Left renal cortex interstitium (tissue), 4 donors: ENCODE measurements around the gene ZNF263. TPM values are rescaled to one million over a fixed set of nuclear protein-coding genes. Genes with fewer than 3 reads are reported as not detected.
A peak's percentile ranks its signal among the peaks of the same experiment; 100 is the strongest.

Experiments
- DNase-seq, 4 donors: peaks; one replicate each; pipeline ENCODE4 v3.0.0-alpha.2; 2013; ENCODE audit warnings: low read depth in 4 of 4, low spot score in 2 of 4, missing footprints in 1 of 4
- polyA plus RNA-seq, 4 donors: library from polyadenylated mRNA; unstranded; fragments of 120-200 nt; gene quantifications; one replicate each; pipeline ENCODE4 v1.2.1, GENCODE V29; 2013; ENCODE audit not compliant: insufficient read length in 4 of 4

Gene ZNF263
- 10 to 100 TPM; 42.5 to 53.0 (median 48.0) TPM for polyA plus RNA-seq

DNA sequence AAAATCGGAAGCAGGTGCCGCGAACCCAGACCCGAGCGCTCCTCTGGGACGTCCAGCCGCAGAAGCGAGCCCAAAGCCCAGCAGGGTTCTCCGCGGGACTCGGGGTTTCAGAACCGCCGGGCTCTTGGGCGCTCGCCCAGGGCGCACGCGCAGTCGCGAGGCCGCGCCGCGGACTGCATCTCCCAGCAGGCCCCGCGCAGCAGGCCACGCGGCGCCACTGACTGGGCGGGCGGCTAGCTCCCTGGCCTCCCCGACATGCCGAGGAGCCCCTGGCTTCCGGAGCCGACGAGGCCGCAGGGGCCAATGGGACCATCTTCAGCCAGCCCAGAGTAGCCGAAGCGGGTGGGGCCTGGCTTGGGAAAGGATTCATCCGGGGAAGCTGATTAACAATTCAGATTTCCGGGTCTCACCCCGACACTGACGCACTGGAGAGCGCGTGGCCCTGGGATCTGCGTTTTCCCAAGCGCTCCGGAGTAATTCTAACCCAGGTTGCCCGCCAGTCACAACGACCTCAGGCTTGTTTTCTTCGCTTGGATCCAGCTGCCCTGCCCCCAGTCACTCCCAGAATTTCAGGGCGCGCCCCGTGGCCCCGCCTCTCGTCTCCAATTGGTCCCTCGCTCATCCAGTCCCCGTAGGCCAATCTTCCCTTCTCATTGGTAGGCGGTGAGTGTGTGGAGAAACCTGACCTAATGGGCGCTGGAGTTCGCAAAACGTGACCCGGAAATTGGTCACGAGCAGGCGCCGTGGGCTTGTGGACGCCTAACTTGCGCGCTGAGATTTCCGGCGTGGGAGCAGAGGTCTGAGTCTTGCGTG, at the start of gene ZNF263:
ZNF263 (plus strand) TSS at position 762 of the 813 bp plus-strand sequence. CDS start 328 bp downstream, outside the sequence.
- DNase-seq, result peak; percentile 92 to 96 (median 95)

DNA sequence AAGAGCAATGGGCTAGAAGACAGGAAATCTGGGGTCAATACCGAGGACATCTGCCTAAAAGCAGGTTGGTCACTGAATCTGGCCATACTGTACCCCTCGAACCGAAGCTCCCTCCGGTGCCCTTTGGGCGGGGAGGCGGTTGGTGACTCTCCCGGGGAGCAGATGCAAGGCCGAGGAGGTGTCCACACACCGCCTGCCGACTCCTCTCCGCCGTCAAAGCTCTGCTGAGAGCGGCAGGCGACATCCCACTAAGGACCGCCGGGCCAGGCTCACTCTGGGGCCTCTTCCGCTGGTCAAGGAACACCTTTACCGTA, 48.8 kb upstream of the ZNF263 start:
- DNase-seq, result no peak

GRCh38 chr16:3234857-3235561, 48.3 kb upstream of the ZNF263 start, which contains the start of gene ZNF200:
Gene ZNF200, minus strand, starts transcription at chr16:3235158. Its CDS starts 1,403 bp downstream, at chr16:3233755.
- DNase-seq, result peak; percentile 88 to 95 (median 91)

DNA sequence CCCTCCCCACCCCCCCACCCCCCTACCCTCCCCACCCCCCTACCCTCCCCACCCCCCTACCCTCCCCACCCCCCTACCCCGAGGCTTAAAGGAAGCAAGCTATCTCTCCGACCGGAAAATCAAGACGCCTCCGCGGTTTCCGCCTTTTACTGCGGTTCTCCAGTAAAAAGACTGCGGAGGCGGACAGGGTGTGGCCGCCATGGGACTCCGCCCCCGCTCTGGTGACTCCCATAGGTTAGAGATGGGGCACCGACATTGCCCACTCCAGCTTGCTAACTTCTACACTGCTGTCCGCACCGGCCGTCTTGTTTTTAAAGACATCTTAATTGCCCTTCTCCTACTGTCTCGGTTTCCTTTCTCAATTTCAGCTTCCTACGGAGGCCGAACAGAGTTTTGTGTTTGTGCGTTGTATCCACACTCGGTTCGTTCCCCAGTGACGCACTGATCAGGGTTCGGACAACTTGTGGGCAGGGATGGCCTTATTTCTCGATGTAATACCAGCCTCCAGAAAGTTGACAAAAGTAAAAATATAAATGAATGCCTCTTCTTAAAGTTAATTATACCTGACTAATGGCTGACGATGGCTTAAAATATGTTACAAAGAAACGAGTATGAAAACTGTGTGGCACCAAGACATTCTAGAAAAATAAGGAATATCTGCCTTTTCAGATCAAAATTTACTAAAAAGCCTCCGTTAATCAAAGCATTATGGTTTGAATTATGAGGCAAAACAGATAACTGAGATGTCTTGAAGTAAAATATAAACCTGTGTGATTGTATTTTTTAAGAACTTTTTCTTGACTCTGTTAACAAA, 47.2 kb upstream of the ZNF263 start:
- no peak for DNase-seq

- no peak for DNase-seq
Observed at GRCh38 chr16:3241761-3242160, 41.5 kb upstream of the ZNF263 start.

DNA sequence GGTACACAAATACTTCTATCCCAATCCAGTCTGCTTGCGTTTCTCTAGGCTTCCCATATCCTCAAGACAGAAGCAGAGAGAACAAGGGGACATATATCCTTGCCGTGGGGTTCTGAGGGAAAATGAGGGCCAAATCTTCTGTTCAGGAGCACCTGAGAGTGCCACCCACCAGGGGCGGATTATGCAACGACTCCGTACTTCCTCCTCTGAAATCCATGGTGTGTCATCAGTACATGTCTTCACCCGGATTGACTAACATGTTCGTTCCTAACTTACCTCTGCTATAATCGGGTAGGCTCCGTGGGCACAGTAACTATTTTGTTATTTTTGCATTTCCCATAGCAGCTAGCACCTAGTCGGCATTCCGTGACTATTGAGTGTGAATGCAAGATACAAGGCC, 40.6 kb upstream of the ZNF263 start:
- no peak for DNase-seq

DNA sequence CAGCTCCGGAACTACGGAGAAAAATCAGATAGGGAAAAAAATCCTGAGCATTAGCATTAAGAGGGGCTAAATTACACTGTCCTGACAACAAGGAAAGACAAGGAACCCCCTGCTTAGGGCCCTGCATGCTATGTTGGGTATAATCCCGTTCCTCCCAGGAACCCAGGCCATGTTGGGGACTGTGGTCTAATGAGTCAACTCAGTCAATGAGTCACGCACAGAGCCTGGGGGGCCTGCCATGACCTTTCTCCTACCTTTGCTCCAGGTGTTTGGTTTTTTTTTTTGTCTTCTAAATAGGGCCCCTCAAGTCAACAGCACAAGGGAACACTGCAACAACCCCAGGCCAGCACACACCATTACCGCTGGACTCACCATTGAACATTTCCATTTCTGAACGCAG, 39.4 kb upstream of the ZNF263 start:
- no peak for DNase-seq

- no peak for DNase-seq
Observed at GRCh38 chr16:3246002-3246401, 37.3 kb upstream of the ZNF263 start.

DNA sequence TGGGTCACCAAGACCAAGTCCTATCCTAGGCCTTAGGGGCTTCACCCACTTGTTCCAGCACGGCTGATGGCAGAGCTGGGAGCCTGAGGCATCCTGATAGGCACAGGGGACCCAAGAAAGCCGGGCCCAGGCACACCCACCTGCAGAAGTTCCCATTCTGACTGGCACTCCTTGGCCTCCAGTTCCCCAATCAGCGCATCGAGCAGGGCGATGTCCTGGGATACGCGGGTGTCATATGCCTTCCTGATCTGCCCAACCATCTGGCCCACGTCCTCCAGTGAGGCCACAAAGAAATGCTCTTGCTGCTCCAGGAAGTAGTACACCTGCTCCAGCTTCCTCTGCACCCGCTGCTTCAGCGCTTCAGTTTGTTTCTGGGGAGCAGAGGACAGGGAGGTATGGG, 36.4 kb upstream of the ZNF263 start:
- DNase-seq, result no peak

- DNase-seq, result no peak
Observed at GRCh38 chr16:3248596-3248995, 34.7 kb upstream of the ZNF263 start.

- no peak for DNase-seq
Observed at GRCh38 chr16:3249020-3249419, 34.3 kb upstream of the ZNF263 start.

DNA sequence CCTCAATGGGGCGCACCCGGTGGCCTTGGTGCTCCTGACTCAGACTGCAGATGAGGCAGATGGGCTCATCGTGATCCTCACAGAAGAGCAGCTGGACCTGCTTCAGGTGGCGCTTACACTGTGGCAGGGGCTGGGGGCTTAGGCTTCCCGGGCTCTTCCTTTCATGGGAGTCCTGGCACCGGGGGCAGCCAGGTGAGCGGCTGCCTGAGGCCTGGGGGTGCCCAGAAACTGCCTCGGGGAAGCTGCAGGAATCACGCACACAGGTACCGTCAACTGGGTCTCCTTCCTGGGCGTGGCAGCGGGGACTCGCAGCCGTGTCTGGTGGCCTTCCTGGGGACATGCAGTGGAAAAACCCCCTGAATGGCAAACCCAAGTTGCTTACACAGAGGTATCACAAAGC, 33.8 kb upstream of the ZNF263 start:
- no peak for DNase-seq

DNA sequence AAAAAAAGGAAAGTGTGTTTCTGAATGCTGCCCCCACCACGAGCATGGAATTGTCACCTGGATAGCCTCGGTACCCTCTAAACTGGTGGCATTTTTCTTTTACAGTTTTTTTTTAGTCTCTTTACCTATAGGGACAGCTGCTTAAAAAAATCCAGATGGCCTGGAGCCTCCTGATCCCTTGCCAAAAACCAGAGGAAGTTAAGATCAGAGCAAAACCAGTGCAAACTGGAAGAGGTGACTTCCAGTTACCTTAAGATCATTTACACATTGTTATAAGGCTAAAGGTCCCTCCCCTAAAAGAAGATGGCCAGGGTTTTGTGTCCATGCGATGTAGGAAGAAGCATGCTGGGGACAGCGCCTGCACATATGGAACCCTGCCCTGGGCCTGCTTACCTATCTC, 30.3 kb upstream of the ZNF263 start:
- no peak for DNase-seq

GRCh38 chr16:3254309-3254708, 29.0 kb upstream of the ZNF263 start:
- DNase-seq, result no peak

- no peak for DNase-seq
Observed at GRCh38 chr16:3256146-3256865, 27.0 kb upstream of the ZNF263 start, which contains the start of gene MEFV. Gene MEFV, minus strand, starts transcription at chr16:3256633. Its CDS starts 46 bp downstream, at chr16:3256587.

DNA sequence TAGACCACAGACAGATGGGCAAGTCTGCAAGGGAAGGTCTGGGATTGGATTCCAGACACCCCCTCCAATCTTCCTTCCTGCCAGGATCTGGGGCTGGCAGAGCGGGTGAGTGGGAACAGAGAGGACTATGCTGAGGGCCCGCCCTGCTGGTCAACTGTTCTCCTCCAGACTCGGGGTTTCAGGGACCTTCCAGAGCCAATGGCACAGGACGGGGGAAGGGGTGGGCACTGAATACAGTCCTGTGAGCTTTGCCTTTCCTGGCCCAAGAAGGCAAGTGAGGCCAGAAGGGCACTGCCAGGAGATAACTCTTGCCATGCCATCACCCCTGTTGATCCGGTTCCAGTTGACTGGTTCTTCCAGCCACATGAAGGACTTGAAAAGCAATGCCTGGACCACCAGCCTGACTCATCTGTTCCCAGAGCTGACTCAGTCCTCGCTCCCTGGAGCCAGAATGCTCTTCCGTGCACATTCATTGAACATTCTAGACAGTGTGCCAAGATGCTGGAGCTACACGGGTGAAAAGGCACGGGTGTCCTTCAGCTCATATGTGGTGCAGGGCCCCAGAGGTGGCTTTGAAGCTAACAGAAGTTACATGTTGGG, 26.3 kb upstream of the ZNF263 start:
- no peak for DNase-seq

- no peak for DNase-seq
Observed at GRCh38 chr16:3259836-3260235, 23.5 kb upstream of the ZNF263 start.

GRCh38 chr16:3262517-3262916, 20.8 kb upstream of the ZNF263 start:
- no peak for DNase-seq

DNA sequence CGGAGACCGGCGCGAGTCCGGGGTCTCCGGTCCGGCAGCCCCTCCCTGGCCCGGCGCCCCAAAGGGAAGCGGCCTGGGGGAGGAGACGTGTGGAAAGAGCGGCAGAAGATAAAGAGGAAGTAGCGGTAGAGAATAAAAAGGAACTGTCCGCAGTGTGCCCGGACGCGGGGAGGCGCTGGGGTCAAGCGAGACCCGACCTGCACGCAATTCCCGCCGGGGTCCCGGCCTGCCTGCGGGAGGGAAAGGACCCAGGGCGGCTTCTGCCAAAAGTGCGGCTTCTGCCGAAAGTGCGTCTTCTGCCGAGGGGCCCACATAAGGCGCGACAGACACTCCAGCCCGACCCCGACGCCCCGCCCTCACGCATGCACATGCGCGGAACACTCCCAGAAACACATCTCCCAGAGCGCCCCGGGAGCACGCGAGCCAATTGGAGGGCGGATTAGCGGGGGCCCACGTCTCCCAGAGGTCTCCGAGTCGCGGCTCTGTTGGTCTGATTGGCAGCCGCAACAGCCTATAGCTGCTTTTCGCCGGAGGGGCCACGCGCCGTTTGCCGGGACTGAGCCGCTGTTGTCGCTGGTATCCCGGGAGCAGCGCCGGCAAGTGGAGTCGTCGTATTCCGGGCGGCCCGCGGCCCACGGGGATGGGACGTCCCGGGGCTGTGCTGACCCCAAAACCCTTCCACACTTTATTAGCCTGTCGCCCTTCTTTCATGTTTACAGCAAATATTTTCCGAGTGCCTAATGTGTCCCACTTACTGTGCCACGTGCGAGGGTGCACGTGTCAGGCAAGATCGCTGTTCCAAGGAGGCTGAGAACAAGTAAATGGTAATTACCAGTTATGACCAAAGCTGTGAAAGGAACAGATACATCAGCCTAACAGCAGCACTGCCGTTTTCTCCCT, 18.9 kb upstream of the ZNF263 start:
- peak; percentile 66 to 95 (median 88) for DNase-seq
